Measurements from ENCODE around the gene SPHK1.

The SPHK1 gene

DNA sequence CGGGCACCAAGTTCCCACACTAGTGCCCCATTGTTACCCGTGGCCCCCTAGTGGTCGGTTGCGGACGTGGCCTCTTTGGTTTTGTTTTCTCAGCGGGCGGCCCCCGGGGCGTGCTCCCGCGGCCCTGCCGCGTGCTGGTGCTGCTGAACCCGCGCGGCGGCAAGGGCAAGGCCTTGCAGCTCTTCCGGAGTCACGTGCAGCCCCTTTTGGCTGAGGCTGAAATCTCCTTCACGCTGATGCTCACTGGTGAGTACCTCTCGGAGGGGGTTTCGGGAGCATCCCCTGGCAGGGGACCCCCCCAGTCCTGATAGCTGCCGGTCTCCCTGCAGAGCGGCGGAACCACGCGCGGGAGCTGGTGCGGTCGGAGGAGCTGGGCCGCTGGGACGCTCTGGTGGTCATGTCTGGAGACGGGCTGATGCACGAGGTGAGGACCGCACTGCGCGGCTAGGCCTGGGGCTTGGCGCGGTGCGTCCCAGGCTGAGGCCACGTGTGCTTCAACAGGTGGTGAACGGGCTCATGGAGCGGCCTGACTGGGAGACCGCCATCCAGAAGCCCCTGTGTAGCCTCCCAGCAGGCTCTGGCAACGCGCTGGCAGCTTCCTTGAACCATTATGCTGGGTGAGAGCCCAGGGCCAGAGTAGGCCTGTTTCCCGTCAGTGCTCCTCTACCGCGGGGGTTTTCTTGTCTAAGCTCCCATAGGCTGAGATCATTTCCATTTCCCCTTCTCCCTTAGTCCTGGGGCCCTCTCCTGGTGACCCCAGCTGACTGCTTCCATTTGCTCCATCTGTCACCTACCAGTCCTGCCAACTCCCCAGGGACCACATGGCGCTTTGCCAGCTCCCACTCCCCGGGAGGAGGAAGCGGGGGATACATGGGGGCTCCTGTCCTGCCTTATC lies 1.7 kb downstream of the SPHK1 start:
- peak; percentile 82 to 92 for DNase-seq (ENCODE audit: low spot score in 2 of 2)
- peaks cover 12% of the 10 kb centered on the region for H3K4me1 Mint-ChIP-seq
- H3K4me3 Mint-ChIP-seq = peak overlapping the region; percentile 39
- no peaks in the 10 kb centered on the region for H3K27me3 Mint-ChIP-seq
- ATAC-seq (ENCODE audit: low read depth) = peak; percentile 55
- no peaks in the 10 kb centered on the region for H3K9me3 Mint-ChIP-seq
- H3K27ac Mint-ChIP-seq = no peak overlapping the region
- H3K36me3 Mint-ChIP-seq = peaks cover 4% of the 10 kb centered on the region

GRCh38 chr17:76386966-76387765 lies 2.8 kb downstream of the SPHK1 start:
- peaks cover 10% of the 10 kb centered on the region for H3K36me3 Mint-ChIP-seq
- no peak overlapping the region for H3K27ac Mint-ChIP-seq
- peaks cover 12% of the 10 kb centered on the region for H3K4me1 Mint-ChIP-seq
- H3K9me3 Mint-ChIP-seq = no peaks in the 10 kb centered on the region
- no peak for DNase-seq (ENCODE audit: low spot score in 2 of 2)
- no peaks in the 10 kb centered on the region for H3K27me3 Mint-ChIP-seq
- H3K4me3 Mint-ChIP-seq = no peak overlapping the region
- no peak for ATAC-seq (ENCODE audit: low read depth)

DNA sequence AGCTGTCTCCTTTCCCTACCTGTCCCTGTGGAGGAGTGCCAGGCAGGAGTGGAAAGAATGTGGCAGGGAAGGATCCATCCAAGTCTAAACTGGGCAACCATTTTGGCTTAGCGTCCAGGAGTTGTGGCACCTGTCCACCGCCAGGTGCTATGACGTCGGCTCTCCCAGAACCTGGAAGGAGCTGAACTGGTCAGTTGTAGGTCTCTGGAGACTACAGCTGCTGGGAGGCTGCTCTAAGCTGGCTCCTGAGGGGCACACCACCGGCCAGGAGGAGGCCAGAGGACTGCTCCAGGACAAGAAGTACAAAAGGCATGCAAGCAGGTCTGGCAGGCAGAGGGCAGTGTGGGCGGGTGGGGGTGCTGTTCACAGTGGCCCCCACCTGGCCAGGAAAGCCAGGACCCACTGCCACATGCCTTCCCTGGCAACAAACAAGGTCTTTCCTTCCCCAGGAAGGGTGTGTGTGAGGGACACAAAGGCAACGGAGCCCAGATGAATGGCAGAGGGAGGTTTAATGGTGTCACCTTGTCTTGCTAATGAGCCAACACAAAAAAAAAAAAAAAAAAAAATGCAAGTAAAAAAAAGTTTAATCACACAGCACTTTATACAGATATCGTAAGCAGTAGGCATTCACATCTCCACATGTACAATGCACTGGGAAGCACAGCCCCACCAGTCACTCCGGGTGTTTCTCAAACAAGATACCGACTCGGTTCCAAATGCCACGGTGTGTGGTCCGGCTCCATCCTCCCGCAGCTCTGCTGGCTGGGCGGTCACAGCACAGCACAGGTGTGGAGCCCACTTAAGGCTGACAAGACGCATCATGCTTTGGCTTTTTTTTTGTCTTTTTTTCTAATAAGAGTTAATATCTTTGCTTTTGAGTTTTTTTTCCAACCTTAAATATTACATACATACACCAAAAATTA lies 4.8 kb downstream of the SPHK1 start:
- Mint-ChIP-seq H3K9me3 (no peaks in the 10 kb centered on the region), H3K4me3 (no peak overlapping the region), H3K36me3 (peaks cover 14% of the 10 kb centered on the region), H3K27ac (no peak overlapping the region), H3K27me3 (no peaks in the 10 kb centered on the region), H3K4me1 (peaks cover 5% of the 10 kb centered on the region)
- ATAC-seq (ENCODE audit: low read depth) = no peak
- no peak for DNase-seq (ENCODE audit: low spot score in 2 of 2)

GRCh38 chr17:76390003-76390421 lies 5.6 kb downstream of the SPHK1 start:
- H3K4me1 Mint-ChIP-seq = peaks cover 5% of the 10 kb centered on the region
- ATAC-seq (ENCODE audit: low read depth) (no peak), DNase-seq (ENCODE audit: low spot score in 2 of 2) (no peak)
- H3K4me3 Mint-ChIP-seq = no peak overlapping the region
- no peaks in the 10 kb centered on the region for H3K27me3 Mint-ChIP-seq
- H3K9me3 Mint-ChIP-seq = no peaks in the 10 kb centered on the region
- H3K36me3 Mint-ChIP-seq = peaks cover 15% of the 10 kb centered on the region
- H3K27ac Mint-ChIP-seq = no peak overlapping the region

- Mint-ChIP-seq H3K4me1 (peaks cover 5% of the 10 kb centered on the region), H3K4me3 (no peak overlapping the region), H3K36me3 (peaks cover 15% of the 10 kb centered on the region), H3K27me3 (no peaks in the 10 kb centered on the region), H3K9me3 (no peaks in the 10 kb centered on the region), H3K27ac (no peak overlapping the region)
- DNase-seq (ENCODE audit: low spot score in 2 of 2) (no peak), ATAC-seq (ENCODE audit: low read depth) (no peak)
Observed at GRCh38 chr17:76391200-76391715, 6.8 kb downstream of the SPHK1 start.

GRCh38 chr17:76394166-76394565 lies 9.8 kb downstream of the SPHK1 start:
- no peak for ATAC-seq (ENCODE audit: low read depth)
- Mint-ChIP-seq H3K4me3 (no peak overlapping the region), H3K9me3 (no peaks in the 10 kb centered on the region), H3K27ac (no peak overlapping the region), H3K4me1 (peaks cover 2% of the 10 kb centered on the region), H3K36me3 (peaks cover 23% of the 10 kb centered on the region), H3K27me3 (no peaks in the 10 kb centered on the region)
- no peak for DNase-seq (ENCODE audit: low spot score in 2 of 2)

DNA sequence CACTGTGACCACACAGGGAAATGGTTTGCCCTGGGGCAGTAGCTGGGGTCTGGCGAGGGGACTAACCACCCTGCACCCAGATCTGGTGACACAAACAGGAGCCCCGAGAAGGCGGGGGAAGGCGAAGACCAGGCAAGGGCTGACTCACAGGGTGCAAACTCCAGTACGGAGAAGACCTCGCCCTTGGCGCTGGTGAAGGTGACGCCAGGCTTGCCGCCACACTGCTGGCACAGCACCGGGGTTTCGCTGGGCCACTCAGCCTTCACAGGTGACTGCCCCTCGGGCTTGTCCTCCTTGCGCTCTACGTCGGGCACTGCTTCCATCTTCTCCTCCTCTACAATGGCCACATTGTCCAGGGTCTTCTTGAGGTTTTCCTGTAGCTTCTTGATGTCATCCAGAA lies 11.6 kb downstream of the SPHK1 start:
- ATAC-seq (ENCODE audit: low read depth) (no peak), DNase-seq (ENCODE audit: low spot score in 2 of 2) (no peak)
- Mint-ChIP-seq H3K27ac (no peak overlapping the region), H3K36me3 (peaks cover 32% of the 10 kb centered on the region), H3K9me3 (no peaks in the 10 kb centered on the region), H3K27me3 (no peaks in the 10 kb centered on the region), H3K4me1 (peaks cover 4% of the 10 kb centered on the region), H3K4me3 (no peak overlapping the region)

DNA sequence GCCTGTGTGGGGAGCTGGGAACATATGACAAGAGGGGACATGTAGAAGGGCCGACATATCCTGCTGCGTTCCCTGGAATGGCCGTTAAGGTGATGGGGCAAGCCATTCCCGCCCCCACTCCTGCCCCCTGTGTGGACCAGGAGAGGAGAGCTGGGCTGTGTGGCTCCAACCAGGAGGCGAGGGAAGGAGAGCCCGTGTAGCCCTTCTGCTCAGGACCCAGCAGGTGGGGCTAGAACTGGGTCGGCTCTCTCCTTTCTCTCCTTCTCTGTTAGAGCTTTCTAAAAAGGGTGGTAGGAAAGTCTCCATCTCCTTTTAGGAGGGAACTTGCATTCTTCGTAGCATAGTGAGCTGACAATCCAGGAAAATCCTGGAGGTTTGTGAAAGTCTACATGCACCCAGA lies 12.8 kb downstream of the SPHK1 start:
- Mint-ChIP-seq H3K27me3 (no peaks in the 10 kb centered on the region), H3K27ac (no peak overlapping the region), H3K9me3 (no peaks in the 10 kb centered on the region), H3K4me3 (no peak overlapping the region), H3K4me1 (peaks cover 6% of the 10 kb centered on the region), H3K36me3 (peaks cover 34% of the 10 kb centered on the region)
- ATAC-seq (ENCODE audit: low read depth) (no peak), DNase-seq (ENCODE audit: low spot score in 2 of 2) (no peak)

DNA sequence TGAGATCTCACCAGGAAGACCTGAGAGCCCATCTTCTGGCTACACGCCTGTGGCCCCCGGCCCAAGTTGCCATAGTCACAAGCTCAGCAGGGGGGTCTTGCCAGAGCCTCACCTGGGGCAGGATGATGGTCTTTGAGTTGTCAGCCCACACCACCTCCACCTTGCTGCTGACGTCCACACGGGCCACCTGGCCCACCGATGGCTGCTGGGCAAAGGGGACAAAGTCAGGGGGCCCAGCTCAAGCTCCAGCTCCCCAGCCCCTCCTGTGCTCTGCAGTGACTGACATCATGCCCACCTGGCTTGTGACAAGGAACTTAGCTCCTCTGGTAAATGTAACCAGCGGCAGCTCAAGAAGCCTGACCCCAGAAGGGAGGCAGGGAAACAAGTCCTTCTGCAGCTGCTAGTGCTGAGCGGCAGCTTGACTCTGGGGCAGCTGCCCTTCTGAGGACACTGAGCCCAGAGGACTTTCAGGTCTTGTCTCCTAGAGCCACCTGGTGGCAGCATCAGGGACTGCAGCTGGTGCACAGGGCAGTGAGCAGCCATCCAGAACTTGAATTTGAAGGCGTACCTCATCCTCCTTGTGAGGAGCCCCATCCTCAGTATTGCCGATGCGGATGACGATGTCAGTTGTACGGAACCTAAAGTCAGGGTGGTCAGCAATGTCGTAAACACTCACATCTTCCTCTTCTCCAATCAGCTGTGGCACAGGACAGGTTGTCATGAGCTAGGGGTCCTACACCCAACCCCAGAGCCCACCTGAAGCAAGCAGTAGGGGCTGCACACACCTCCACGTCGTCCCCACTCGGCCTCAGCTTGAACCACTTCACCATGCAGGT lies 13.5 kb downstream of the SPHK1 start:
- no peak overlapping the region for H3K4me3 Mint-ChIP-seq
- H3K27ac Mint-ChIP-seq = no peak overlapping the region
- H3K36me3 Mint-ChIP-seq = peaks cover 39% of the 10 kb centered on the region
- ATAC-seq (ENCODE audit: low read depth) = peak; percentile 85
- peaks cover 7% of the 10 kb centered on the region for H3K4me1 Mint-ChIP-seq
- DNase-seq (ENCODE audit: low spot score in 2 of 2) = peak; percentile 79 to 88
- H3K9me3 Mint-ChIP-seq = no peaks in the 10 kb centered on the region
- H3K27me3 Mint-ChIP-seq = no peaks in the 10 kb centered on the region

GRCh38 chr17:76398523-76399174 lies 14.2 kb downstream of the SPHK1 start:
- Mint-ChIP-seq H3K36me3 (peaks cover 40% of the 10 kb centered on the region), H3K4me3 (no peak overlapping the region), H3K27ac (no peak overlapping the region), H3K9me3 (no peaks in the 10 kb centered on the region), H3K27me3 (no peaks in the 10 kb centered on the region), H3K4me1 (peaks cover 8% of the 10 kb centered on the region)
- DNase-seq (ENCODE audit: low spot score in 2 of 2) (no peak), ATAC-seq (ENCODE audit: low read depth) (peak; percentile 17)

DNA sequence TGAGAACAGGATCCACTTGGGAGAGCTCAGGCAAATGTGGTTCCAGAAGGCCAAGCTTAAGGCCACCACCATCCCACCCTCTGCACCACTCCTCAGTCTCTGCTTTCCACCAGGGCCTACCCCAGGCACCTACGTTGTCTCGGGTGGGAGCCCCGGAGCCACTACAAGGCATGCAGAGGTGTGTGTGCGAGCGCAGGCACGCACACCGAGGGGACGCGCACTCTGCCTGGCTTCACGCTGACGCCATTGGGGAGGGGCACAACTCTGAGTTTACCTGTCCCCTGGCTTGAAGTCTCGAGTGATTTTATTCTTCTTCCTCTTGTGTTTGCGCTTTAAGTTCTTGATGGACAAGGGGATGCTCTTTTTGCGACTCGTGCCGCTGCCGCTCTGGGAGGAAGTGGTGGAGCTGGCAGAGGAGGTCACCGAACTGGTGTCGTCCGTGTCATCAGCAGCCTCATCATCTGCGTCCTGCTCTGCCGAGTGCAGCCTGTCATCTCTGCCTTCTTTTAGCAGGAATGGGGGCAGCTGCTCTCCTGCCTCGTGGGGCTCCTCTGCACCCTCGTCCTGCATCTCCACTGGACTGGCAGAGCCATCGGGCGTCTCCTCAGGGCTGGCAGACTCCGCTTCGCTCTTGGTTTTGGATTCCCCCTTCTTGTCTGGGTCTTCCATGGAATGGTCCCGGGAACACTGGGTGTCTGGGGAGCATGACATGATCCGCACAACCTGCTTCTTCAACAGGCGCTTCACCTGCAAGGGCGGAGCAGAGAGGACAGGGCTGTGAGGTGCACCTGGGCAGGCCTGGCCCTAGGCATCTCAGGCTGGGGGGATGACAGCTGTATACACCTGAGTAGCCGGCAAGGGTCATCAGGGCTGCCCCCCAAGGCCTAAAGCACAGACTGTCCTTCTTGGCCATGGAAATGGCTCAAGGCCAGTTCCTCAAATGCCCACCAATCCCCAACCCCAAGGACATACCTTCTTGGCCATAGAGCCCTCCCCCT lies 15.1 kb downstream of the SPHK1 start:
- no peaks in the 10 kb centered on the region for H3K27me3 Mint-ChIP-seq
- no peak for DNase-seq (ENCODE audit: low spot score in 2 of 2)
- no peak overlapping the region for H3K27ac Mint-ChIP-seq
- H3K9me3 Mint-ChIP-seq = no peaks in the 10 kb centered on the region
- peaks cover 11% of the 10 kb centered on the region for H3K4me1 Mint-ChIP-seq
- ATAC-seq (ENCODE audit: low read depth) = no peak
- no peak overlapping the region for H3K4me3 Mint-ChIP-seq
- H3K36me3 Mint-ChIP-seq = peaks cover 44% of the 10 kb centered on the region

GRCh38 chr17:76402711-76403110 lies 18.3 kb downstream of the SPHK1 start:
- ATAC-seq (ENCODE audit: low read depth) (no peak), DNase-seq (ENCODE audit: low spot score in 2 of 2) (no peak)
- no peaks in the 10 kb centered on the region for H3K27me3 Mint-ChIP-seq
- no peak overlapping the region for H3K4me3 Mint-ChIP-seq
- peaks cover 33% of the 10 kb centered on the region for H3K4me1 Mint-ChIP-seq
- H3K9me3 Mint-ChIP-seq = no peaks in the 10 kb centered on the region
- H3K27ac Mint-ChIP-seq = no peak overlapping the region
- peaks cover 43% of the 10 kb centered on the region for H3K36me3 Mint-ChIP-seq

All from memory B cell (primary cell).